Activated naive CD4-positive, alpha-beta T cell treated with anti-CD3 and anti-CD28 coated beads, Interleukin-2, amount 10 ng/mL, durations not matched to agents 7 days and 5 days (primary cell): ENCODE results near the gene CITED4.

ENCODE experiments used
- CTCF ChIA-PET: fragments of 350-600 bp; sonication (Branson Sonifier 250); formaldehyde crosslinking; loops from one replicate; lab custom pipeline; 2021; ENCODE audit warnings: antibody characterized with exemption; lab: Charles Lee
- DNase-seq: peaks from one replicate; pipeline ENCODE4 v3.0.0-alpha.2; 2020
- H3K27ac Mint-ChIP-seq: one replicate; pipeline ENCODE4 v1.8.0; 2021; ENCODE audit warnings: mild to moderate bottlenecking, moderate library complexity, mixed read lengths
- H3K27me3 Mint-ChIP-seq: one replicate; pipeline ENCODE4 v1.8.0; 2021; ENCODE audit warnings: mild to moderate bottlenecking, mixed read lengths
- H3K36me3 Mint-ChIP-seq: one replicate; pipeline ENCODE4 v1.8.0; 2021; ENCODE audit warnings: mixed read lengths
- H3K4me1 Mint-ChIP-seq: one replicate; pipeline ENCODE4 v1.8.0; 2021; ENCODE audit warnings: mixed read lengths
- H3K4me3 Mint-ChIP-seq: one replicate; pipeline ENCODE4 v1.8.0; 2021; ENCODE audit warnings: mild to moderate bottlenecking, moderate library complexity, mixed read lengths
- H3K9me3 Mint-ChIP-seq: one replicate; pipeline ENCODE4 v1.8.0; 2021; ENCODE audit warnings: mixed read lengths

The CITED4 gene

GRCh38 chr1:40825996-40826395, 36.2 kb downstream of the CITED4 start:
- Mint-ChIP-seq H3K4me3 (no peak overlapping the region), H3K36me3 (no peaks in the 10 kb centered on the region), H3K9me3 (no peaks in the 10 kb centered on the region), H3K27ac (no peak overlapping the region), H3K4me1 (peaks cover 24% of the 10 kb centered on the region), H3K27me3 (peaks cover 23% of the 10 kb centered on the region)
- CTCF ChIA-PET = interaction anchor here (1.1 kb wide), 1 partner anchor 51 kb away, joined by 4 read pairs; no protein-coding TSS in a partner anchor
- no peak for DNase-seq

- DNase-seq = no peak
- Mint-ChIP-seq H3K4me1 (peaks cover 24% of the 10 kb centered on the region), H3K27me3 (peaks cover 20% of the 10 kb centered on the region), H3K27ac (no peak overlapping the region), H3K9me3 (no peaks in the 10 kb centered on the region), H3K36me3 (no peaks in the 10 kb centered on the region), H3K4me3 (no peak overlapping the region)
- CTCF ChIA-PET = interaction anchor here (1.8 kb wide), 1 partner anchor 52 kb away, joined by 6 read pairs; no protein-coding TSS in a partner anchor
Observed at GRCh38 chr1:40825435-40825788, 36.8 kb downstream of the CITED4 start.

DNA sequence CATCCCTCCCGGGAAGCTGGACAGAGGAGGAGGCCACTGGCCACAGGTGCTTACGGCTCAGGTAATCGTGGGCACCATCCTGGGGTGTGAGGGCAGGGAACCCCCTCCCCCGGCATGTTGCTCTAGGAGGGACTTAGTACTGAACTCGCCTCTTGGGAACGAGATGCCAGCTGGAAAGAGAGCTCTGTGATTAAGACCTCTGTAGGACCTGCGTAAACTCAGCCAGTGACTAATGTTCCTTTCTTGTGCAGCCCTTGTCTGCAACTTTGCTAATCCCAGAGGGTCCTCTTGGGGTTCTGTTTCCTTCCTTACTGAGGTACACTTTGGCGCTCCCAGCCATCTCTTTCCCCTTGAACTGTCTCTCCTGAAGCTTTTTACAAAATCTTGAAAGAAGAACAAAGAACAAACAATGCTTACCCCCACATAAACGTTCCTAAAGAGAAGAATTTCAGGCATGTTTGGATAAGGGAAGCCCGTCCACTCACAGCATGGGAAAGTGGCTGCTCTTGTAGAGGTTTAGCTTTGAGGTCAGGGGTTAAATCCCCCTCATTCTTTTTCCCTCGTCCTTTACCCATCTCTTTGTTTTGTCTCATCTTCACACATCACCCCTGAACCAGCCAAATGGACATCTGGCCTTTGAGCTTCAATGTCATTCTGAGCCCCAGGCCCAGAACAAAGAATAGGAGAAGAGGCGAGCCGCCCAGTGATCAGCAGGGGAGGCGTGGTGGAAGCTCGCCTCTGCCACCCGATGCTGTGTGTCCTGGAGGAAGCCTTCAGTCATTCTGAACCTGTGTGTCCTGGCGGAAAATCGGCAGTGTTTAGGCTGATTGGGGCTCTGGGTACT, 37.4 kb downstream of the CITED4 start:
- Mint-ChIP-seq H3K9me3 (no peaks in the 10 kb centered on the region), H3K4me3 (no peak overlapping the region), H3K27me3 (peaks cover 23% of the 10 kb centered on the region), H3K27ac (no peak overlapping the region), H3K36me3 (no peaks in the 10 kb centered on the region), H3K4me1 (peaks cover 26% of the 10 kb centered on the region)
- CTCF ChIA-PET = interaction anchor here (1.8 kb wide), 1 partner anchor 51 kb away, joined by 6 read pairs; no protein-coding TSS in a partner anchor
- no peak for DNase-seq

DNA sequence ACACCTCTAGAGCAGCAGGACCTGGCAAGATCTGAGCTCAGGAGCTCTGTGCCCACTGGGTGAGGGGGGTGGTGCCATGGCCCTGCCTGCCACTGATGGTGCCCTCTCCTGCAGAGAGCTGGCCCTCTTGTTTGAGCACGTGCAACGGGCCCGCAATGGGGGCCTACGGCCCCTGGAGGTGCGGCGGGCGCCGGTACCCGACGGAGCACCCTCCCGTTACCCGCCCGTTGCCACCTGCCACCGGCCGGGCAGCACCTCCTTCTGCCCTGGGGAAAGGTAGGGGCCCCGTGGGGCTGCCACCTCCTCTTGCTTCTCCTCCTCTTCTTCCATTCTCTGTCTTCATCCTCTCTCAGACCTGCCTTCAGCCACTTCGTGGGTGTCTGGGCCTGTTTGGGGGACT, 38.2 kb downstream of the CITED4 start:
- no peak for DNase-seq
- no peaks in the 10 kb centered on the region for H3K36me3 Mint-ChIP-seq
- peaks cover 31% of the 10 kb centered on the region for H3K4me1 Mint-ChIP-seq

DNA sequence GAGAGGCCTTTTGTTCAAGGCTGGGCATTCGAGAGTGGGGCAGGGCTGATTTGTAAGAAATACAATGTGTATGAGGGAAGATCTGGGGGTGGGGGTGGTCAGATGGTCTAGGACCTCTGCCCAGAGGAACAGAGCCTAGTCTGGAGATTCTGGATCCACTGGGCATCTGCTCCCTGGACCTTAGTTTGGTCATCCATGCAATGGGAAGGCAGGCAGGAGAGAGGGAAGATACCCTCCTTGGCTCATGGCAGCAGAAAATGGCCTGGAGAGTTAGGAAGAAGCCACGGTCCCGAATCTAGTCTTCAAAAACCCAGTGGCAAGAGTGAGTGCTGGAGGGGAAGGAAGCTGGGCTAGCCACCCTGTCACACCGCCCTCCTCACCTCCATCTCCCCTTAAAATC, 38.8 kb downstream of the CITED4 start:
- H3K4me3 Mint-ChIP-seq = no peak overlapping the region
- no peak for DNase-seq
- H3K4me1 Mint-ChIP-seq = peaks cover 36% of the 10 kb centered on the region
- CTCF ChIA-PET = interaction anchor here (0.6 to 1.3 kb wide), 2 partner anchors 49 to 124 kb away, joined by 4 to 5 read pairs; no protein-coding TSS in a partner anchor
- no peaks in the 10 kb centered on the region for H3K36me3 Mint-ChIP-seq
- H3K27ac Mint-ChIP-seq = no peak overlapping the region
- peaks cover 29% of the 10 kb centered on the region for H3K27me3 Mint-ChIP-seq
- no peaks in the 10 kb centered on the region for H3K9me3 Mint-ChIP-seq

More for the DNA sequence above, 38.2 kb downstream of the CITED4 start:
- peaks cover 29% of the 10 kb centered on the region for H3K27me3 Mint-ChIP-seq
- peak overlapping the region; percentile 75 for H3K27ac Mint-ChIP-seq
- H3K4me3 Mint-ChIP-seq = no peak overlapping the region
- CTCF ChIA-PET = interaction anchor here (0.6 to 1.8 kb wide), 2 partner anchors 50 to 123 kb away, joined by 4 to 6 read pairs; no protein-coding TSS in a partner anchor
- no peaks in the 10 kb centered on the region for H3K9me3 Mint-ChIP-seq

DNA sequence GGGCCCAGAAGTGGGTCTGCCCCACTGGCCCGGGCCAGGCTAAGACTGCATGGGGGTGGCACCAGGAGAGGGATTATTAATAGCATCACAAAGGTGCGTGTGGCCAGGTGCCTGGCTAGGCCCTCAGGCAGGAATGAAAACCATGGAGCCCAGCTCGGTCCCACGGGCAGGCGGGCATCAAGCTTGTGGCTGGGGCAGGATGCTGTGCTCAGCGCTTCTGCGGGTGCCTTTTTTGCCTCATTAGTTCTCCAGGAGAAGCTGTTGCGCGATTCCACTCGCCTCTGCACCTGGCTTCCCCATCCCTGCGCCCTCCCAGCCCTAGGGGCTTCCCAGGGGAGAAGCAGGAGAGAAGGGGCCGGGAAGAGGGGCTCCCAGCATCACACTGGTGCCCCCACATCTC, 39.3 kb downstream of the CITED4 start:
- no peak for DNase-seq
- peaks cover 30% of the 10 kb centered on the region for H3K27me3 Mint-ChIP-seq
- H3K4me1 Mint-ChIP-seq = peaks cover 41% of the 10 kb centered on the region
- H3K9me3 Mint-ChIP-seq = no peaks in the 10 kb centered on the region
- no peak overlapping the region for H3K4me3 Mint-ChIP-seq
- no peak overlapping the region for H3K27ac Mint-ChIP-seq
- H3K36me3 Mint-ChIP-seq = no peaks in the 10 kb centered on the region
- CTCF ChIA-PET = interaction anchor here (1.3 kb wide), 1 partner anchor 48 kb away, joined by 5 read pairs; no protein-coding TSS in a partner anchor

DNA sequence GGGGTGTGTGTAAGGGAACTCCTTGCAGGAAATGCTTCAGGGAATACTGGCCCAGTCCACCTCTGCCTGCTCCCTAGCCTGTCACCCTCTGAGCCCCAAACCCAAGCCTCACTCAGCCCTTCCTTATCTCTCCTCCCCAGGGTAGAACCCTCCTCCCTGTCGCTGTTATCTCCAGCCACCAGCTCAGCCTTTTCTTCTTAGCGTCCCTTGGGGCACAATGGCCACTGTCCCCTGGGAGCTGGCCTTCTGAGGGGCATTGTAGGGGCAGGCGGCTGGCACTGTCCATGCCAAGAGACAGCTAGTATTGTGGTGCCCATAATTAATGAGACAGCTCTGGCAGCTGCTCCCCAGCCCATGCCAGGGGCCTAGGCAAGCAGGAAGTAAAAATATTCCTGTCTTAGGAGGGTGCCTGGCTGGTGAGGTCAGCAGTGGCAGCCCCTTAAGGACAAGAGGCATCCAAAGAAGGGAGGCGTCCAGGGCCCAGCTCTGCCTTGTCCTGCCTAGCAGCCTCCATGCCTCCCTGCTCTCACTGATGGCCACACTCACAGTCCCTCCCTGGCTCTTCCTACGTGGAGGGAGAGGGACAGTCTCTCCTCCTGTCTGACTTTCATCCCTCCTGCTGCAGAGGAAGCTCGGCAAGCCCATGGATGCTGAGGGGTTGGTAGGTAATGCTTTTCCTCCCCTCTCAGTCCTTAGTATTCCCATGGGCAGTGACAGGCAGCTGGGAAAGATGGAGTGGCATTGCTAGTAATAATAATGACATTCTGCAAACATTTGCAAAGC, 41.1 kb downstream of the CITED4 start:
- H3K4me1 Mint-ChIP-seq = peaks cover 36% of the 10 kb centered on the region
- CTCF ChIA-PET = interaction anchor here (0.8 to 1.3 kb wide), 2 partner anchors 25 to 47 kb away, joined by 3 to 4 read pairs; no protein-coding TSS in a partner anchor
- H3K9me3 Mint-ChIP-seq = no peaks in the 10 kb centered on the region
- no peak for DNase-seq
- no peak overlapping the region for H3K27ac Mint-ChIP-seq
- no peak overlapping the region for H3K4me3 Mint-ChIP-seq
- peaks cover 42% of the 10 kb centered on the region for H3K27me3 Mint-ChIP-seq
- no peaks in the 10 kb centered on the region for H3K36me3 Mint-ChIP-seq

DNA sequence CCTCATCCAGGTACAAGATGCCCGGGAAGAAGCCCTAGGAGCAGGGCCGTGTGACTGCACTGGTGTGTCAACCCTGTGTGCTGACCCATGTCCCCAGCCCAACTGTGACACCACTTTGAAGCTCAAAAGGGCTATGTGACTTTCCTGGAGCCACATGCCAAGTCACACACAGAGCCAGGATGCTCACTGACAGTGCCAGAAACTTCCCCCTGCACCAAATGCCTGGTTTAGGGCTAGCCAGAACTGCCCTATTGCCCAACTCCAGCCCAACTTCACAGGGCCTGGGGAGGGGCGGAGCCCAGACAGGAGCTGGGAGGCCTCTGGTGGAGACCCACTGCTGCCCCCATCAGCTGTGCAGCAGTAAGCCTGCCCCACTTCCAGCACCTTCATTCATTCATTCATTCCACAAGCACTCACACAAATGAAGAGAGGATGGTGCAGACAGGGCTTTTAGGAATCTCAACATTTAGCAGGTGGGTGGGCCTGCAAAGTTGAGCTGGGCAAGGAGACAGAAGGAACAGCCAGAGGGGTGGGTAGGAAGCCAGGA, 41.8 kb downstream of the CITED4 start:
- Mint-ChIP-seq H3K9me3 (no peaks in the 10 kb centered on the region), H3K4me1 (peaks cover 29% of the 10 kb centered on the region), H3K27ac (no peak overlapping the region), H3K4me3 (no peak overlapping the region), H3K27me3 (peaks cover 48% of the 10 kb centered on the region), H3K36me3 (no peaks in the 10 kb centered on the region)
- CTCF ChIA-PET = no interaction called here
- no peak for DNase-seq

DNA sequence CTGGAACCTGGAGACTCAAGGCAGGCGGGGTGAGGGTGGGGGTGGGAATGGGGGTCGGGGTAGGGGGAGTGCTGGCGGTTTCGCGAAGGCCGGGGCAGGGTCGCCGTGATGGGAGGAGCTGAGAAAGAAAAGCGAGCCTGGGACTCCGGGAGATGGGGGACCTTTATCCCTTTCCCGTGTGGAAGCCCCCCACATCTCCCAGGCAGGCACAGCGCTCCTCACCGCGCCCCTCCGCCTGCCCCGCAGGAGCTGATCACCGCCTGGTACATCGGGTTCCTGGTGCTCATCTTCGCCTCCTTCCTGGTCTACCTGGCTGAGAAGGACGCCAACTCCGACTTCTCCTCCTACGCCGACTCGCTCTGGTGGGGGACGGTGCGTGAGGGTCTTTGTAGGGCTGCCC, 43.1 kb downstream of the CITED4 start:
- peak overlapping the region; percentile 49 for H3K4me3 Mint-ChIP-seq
- no peak overlapping the region for H3K27ac Mint-ChIP-seq
- peaks cover 52% of the 10 kb centered on the region for H3K27me3 Mint-ChIP-seq
- CTCF ChIA-PET = no interaction called here
- no peaks in the 10 kb centered on the region for H3K9me3 Mint-ChIP-seq
- H3K36me3 Mint-ChIP-seq = no peaks in the 10 kb centered on the region
- DNase-seq = no peak
- peaks cover 22% of the 10 kb centered on the region for H3K4me1 Mint-ChIP-seq

GRCh38 chr1:40818264-40818961, 43.8 kb downstream of the CITED4 start:
- CTCF ChIA-PET = no interaction called here
- no peaks in the 10 kb centered on the region for H3K36me3 Mint-ChIP-seq
- peaks cover 22% of the 10 kb centered on the region for H3K4me1 Mint-ChIP-seq

DNA sequence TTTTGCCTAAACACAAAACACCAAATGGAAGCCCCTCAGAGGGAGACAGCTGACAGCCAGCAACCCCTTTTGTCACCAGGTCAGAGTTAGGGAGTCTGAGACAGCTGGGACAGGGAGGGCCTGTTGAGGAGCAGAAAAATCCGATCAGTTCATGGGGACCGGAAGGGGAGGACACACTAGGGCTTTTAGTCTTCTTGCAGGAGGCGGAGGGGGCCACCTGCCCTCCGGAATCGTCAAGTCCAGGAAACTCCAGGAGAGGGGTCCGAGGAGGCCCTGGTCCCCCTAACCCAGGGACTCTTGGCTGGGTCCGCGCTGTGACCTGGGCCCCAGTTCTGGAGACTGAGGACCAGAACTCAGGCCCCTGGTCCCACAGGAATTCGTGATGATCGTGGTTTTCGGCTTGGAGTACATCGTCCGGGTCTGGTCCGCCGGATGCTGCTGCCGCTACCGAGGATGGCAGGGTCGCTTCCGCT, 44.3 kb downstream of the CITED4 start:
- Mint-ChIP-seq H3K4me1 (peaks cover 22% of the 10 kb centered on the region), H3K36me3 (no peaks in the 10 kb centered on the region), H3K9me3 (no peaks in the 10 kb centered on the region), H3K27ac (peak overlapping the region; percentile 83), H3K27me3 (peaks cover 59% of the 10 kb centered on the region), H3K4me3 (peak overlapping the region; percentile 72)
- no peak for DNase-seq
- CTCF ChIA-PET = no interaction called here

More at GRCh38 chr1:40818264-40818961, 43.8 kb downstream of the CITED4 start:
- Mint-ChIP-seq H3K9me3 (no peaks in the 10 kb centered on the region), H3K27ac (peak overlapping the region; percentile 83), H3K27me3 (peaks cover 53% of the 10 kb centered on the region), H3K4me3 (peak overlapping the region; percentile 72)
- peak; percentile 94 for DNase-seq

- no peak overlapping the region for H3K27ac Mint-ChIP-seq
- H3K4me3 Mint-ChIP-seq = no peak overlapping the region
- CTCF ChIA-PET = interaction anchor here (0.8 kb wide), 1 partner anchor 12 kb away, joined by 3 read pairs; no protein-coding TSS in a partner anchor
- H3K36me3 Mint-ChIP-seq = no peaks in the 10 kb centered on the region
- H3K9me3 Mint-ChIP-seq = no peaks in the 10 kb centered on the region
- peaks cover 69% of the 10 kb centered on the region for H3K27me3 Mint-ChIP-seq
- peaks cover 23% of the 10 kb centered on the region for H3K4me1 Mint-ChIP-seq
- no peak for DNase-seq
Observed at GRCh38 chr1:40815420-40815819, 46.7 kb downstream of the CITED4 start.
